CD4-positive, alpha-beta T cell treated with Interleukin-15 for 1 hour (primary cell): Measurements from ENCODE around the gene E2F3.
"Not testable (repeated sequence)": the region's sequence is repeated elsewhere in the genome, so short reads cannot be mapped to it uniquely, and the experiment has no call there.

Source experiments
- DNase-seq: peaks from one replicate; pipeline ENCODE4 v3.0.0-alpha.2; 2020

Gene E2F3

GRCh38 chr6:20434766-20435165 is 33.1 kb downstream of the E2F3 start:
- DNase-seq = no peak

GRCh38 chr6:20436719-20437118 is 35.0 kb downstream of the E2F3 start:
- DNase-seq = no peak

GRCh38 chr6:20437639-20438038 is 36.0 kb downstream of the E2F3 start:
- DNase-seq = no peak

- DNase-seq = no peak
These were observed 36.9 kb downstream of the E2F3 start for GRCh38 chr6:20438462-20439070.

GRCh38 chr6:20439558-20439957 is 37.9 kb downstream of the E2F3 start:
- DNase-seq = no peak

GRCh38 chr6:20440296-20440695 is 38.6 kb downstream of the E2F3 start:
- no peak for DNase-seq

GRCh38 chr6:20441236-20441635 is 39.6 kb downstream of the E2F3 start:
- no peak for DNase-seq

- no peak for DNase-seq
These were observed 40.2 kb downstream of the E2F3 start for GRCh38 chr6:20441921-20442320.

- DNase-seq = peak; percentile 61
These were observed 43.1 kb downstream of the E2F3 start for GRCh38 chr6:20444786-20445271.

GRCh38 chr6:20447157-20447556 is 45.5 kb downstream of the E2F3 start:
- DNase-seq = no peak

GRCh38 chr6:20447581-20448132 is 46.0 kb downstream of the E2F3 start:
- no peak for DNase-seq

GRCh38 chr6:20448828-20449227 is 47.1 kb downstream of the E2F3 start:
- DNase-seq = no peak

- no peak for DNase-seq
These were observed 52.6 kb downstream of the E2F3 start for GRCh38 chr6:20454204-20454824.

- DNase-seq = no peak
These were observed 53.7 kb downstream of the E2F3 start for GRCh38 chr6:20455251-20455940.

GRCh38 chr6:20458027-20458894 is 56.6 kb downstream of the E2F3 start:
- no peak for DNase-seq

- DNase-seq = no peak
These were observed 58.0 kb downstream of the E2F3 start for GRCh38 chr6:20459682-20460081.

- DNase-seq = no peak
These were observed 59.9 kb downstream of the E2F3 start for GRCh38 chr6:20461576-20461975.

- DNase-seq = no peak
These were observed 61.7 kb downstream of the E2F3 start for GRCh38 chr6:20463396-20463795.

GRCh38 chr6:20464041-20464440 is 62.4 kb downstream of the E2F3 start:
- DNase-seq = no peak

GRCh38 chr6:20464847-20465246 is 63.2 kb downstream of the E2F3 start:
- DNase-seq = no peak

GRCh38 chr6:20465616-20466015 is 63.9 kb downstream of the E2F3 start:
- DNase-seq = not testable (repeated sequence)

GRCh38 chr6:20467437-20467836 is 65.8 kb downstream of the E2F3 start:
- no peak for DNase-seq

GRCh38 chr6:20468209-20468608 is 66.5 kb downstream of the E2F3 start:
- no peak for DNase-seq
